ENCODE results near the gene SLC47A2.

Gene SLC47A2

DNA sequence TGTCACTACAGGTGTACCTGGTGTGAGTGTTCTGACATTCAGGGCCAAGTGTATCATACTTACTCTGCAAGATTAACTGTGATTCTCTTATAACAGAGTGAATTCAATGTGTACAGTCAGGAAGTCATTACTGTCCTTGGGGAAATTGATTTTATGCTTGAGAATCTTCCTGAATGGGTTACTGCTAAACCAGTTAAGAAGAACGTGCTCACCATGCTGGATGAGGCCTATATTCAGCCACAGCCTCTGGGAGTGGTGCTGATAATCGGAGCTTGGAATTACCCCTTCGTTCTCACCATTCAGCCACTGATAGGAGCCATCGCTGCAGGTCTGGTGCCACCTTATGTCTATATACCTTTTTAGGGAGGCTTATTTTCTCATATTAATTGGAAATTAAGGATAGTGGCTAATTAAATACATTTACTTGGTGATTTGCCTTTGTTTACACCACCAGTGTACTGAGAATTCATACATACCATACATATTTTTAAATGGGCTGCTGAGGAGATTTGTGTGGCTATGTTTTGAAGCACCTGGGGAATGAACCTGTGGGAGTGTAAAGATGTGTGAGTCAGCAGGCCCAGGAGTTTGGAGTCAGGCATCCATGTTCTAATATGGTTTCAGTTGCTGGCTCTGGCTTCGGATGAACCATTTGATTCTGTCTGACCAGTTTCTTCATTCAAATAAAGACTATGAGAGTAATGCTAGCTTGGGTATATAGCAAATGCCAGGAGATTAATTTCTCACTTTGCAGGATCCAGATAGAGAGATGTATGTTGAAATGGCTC, 64.7 kb downstream of the SLC47A2 start:
- TF ChIP-seq, protein P1, sequence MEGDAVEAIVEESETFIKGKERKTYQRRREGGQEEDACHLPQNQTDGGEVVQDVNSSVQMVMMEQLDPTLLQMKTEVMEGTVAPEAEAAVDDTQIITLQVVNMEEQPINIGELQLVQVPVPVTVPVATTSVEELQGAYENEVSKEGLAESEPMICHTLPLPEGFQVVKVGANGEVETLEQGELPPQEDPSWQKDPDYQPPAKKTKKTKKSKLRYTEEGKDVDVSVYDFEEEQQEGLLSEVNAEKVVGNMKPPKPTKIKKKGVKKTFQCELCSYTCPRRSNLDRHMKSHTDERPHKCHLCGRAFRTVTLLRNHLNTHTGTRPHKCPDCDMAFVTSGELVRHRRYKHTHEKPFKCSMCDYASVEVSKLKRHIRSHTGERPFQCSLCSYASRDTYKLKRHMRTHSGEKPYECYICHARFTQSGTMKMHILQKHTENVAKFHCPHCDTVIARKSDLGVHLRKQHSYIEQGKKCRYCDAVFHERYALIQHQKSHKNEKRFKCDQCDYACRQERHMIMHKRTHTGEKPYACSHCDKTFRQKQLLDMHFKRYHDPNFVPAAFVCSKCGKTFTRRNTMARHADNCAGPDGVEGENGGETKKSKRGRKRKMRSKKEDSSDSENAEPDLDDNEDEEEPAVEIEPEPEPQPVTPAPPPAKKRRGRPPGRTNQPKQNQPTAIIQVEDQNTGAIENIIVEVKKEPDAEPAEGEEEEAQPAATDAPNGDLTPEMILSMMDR (IDR thresholded peaks at IDR 0.05): no peak
- TF ChIP-seq ZFX (IDR thresholded peaks at IDR 0.05; ENCODE audit: borderline replicate concordance): no peak
- H3K27ac ChIP-seq: peak overlapping the region; percentile 98

DNA sequence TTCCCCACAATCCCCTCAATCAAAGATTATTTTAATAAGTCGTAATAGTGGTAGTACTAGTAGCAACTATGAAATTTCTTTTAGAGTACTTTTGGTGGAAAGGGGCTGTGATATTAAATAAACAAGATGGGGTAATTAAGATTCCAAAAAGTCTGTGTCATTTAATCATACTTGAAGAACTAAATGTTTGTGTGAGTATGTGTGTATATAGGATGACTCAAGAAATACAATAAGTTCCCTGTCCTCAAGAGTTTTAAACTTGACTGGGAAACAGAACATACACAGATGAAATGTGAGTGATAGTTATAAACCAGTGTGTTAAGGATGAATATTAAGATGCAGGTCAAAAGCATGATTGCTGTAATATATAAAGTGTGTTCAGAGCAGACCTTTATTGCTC, 65.6 kb downstream of the SLC47A2 start:
- H3K27ac ChIP-seq: peak overlapping the region; percentile 98
- TF ChIP-seq, protein P1 (IDR thresholded peaks at IDR 0.05): no peak
- no peak for TF ChIP-seq ZFX (IDR thresholded peaks at IDR 0.05; ENCODE audit: borderline replicate concordance)

DNA sequence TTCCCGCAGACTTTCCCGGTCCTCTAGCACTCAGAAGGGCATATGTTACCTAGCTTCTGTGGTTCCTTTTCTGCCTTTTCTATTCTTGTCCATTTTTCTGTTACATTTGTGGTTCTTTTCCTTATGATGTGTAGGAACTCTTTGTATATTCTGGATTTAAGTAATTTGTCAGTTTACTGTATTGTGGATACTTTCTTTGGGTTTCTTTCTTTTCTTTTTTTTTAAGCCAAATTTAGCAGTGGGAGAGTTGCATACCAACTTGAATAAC, 67.2 kb downstream of the SLC47A2 start:
- TF ChIP-seq, protein P1 (IDR thresholded peaks at IDR 0.05): no peak
- TF ChIP-seq ZFX (IDR thresholded peaks at IDR 0.05; ENCODE audit: borderline replicate concordance): no peak
- peak overlapping the region; percentile 98 for H3K27ac ChIP-seq

DNA sequence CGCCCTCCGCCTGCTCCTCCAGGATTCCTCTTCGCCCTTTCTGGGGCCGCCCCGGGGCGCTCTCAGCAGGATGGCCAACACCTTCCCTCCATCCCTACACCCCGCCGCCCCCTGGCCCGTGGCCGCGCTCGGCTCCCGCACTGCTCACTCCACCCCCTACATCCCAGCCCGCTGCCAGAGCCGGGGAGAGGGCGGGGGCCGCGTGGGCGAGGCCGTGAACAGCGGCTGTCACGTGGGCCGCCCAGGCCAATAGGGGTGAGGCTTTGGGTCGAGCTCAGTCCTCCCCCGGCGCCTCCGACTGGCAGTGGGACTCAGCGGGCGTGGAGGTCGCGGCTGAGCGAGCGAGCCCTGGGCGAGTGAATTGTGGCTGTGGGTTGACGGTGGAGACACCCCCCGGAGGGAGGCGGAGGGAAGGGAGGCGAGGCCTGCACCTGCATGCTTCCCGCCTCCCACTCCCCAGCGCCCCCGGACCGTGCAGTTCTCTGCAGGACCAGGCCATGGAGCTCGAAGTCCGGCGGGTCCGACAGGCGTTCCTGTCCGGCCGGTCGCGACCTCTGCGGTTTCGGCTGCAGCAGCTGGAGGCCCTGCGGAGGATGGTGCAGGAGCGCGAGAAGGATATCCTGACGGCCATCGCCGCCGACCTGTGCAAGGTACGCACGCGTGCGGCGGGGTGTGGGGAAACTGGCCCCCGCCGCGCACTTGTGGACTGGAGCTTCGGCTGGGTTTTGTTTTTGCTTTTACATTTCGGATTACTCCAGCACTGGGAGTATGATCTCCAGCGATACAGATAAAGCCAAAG, 67.7 kb downstream of the SLC47A2 start, which contains the start of gene ALDH3A2:
TSS of gene ALDH3A2 (plus strand) at position 277 of the 799 bp plus-strand sequence. CDS start at position 498, 221 bp downstream.
- no peak for TF ChIP-seq ZFX (IDR thresholded peaks at IDR 0.05; ENCODE audit: borderline replicate concordance)
- TF ChIP-seq, protein P1 (IDR thresholded peaks at IDR 0.05): peak; percentile 30
- peak within 1 kb of the TSS; percentile 98 for H3K27ac ChIP-seq

DNA sequence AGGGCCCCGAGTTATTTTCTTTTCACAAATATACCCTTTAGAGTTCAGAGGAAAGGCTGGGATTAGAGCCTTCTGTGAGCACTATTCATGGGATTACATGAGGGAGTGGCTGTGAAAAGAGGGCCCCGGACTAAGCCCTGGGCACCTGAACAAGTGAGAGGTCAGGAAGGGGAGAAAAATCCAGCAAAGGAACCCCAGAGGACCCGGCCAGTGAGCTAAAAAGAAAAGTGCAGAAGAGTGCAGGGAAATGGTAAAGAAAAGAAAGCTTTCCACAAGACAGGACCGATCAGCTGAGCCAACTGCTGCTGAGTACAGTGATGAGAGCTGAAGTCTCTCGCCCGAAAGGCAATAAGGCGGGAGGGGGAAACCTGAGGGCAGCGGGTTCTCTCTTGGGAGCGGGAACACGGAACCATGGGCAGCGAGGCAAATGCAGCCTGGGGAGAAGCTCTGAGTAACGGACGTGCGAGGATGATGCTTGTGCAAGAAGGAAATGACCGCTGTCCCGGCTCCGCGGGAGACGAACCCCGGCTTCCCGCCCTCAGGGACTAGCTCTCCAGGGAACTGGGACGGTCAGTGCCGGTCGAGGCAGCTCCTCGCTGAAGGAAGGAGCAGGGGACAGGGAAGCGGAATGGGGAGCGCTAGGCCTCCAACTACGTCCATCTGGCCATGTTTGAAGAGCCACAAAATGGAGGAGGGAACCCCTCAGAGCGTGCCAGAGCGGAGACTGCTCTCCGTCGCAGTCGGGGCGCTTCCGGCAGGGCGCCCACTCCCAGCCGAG, 68.5 kb downstream of the SLC47A2 start:
- TF ChIP-seq, protein P1 (IDR thresholded peaks at IDR 0.05): no peak
- TF ChIP-seq ZFX (IDR thresholded peaks at IDR 0.05; ENCODE audit: borderline replicate concordance): no peak
- peak overlapping the region; percentile 98 for H3K27ac ChIP-seq

DNA sequence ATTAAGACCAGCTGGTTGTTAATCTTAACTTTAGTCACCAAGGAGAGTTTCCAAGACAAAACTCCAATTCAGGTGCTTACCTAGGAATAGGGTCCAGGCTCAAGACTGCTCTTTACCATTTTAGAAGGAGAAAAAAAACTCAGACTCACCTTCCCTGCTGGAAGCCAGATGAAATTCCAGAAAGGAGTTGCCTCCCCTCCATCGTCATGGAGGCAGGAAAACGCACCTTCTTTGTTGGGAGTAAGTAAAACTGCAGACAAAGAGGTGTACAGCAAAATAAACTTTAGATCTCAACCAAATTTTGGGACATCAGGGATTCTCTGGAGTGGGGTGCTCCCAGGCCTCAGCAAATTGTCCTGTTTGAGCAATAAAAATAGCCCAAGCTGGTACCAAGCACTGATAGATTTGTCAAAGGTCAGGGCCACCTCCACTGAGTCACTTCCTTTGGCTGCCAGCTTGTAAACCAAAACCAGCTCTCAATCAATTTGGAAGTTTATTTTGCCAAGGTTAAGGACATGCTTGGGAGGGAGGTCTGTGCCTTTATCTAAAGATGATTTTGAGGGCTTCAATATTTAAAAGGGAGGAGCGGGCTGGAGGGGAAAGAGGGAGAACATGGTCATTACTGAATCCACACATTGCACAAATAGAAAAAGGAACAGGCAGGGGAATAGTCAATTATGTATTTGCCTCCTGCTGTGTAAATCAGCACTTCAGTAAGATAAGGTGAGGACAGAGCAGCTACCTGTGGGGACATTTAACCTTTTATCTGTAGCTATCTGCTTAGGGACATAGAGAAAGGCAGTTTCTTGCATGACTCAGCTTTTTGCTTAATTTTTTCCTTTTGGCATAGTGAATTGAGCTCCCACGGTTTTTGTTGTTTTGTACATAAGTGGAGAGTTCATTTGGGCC, 69.3 kb downstream of the SLC47A2 start:
- H3K27ac ChIP-seq: peak overlapping the region; percentile 98
- no peak for TF ChIP-seq ZFX (IDR thresholded peaks at IDR 0.05; ENCODE audit: borderline replicate concordance)
- TF ChIP-seq, protein P1 (IDR thresholded peaks at IDR 0.05): no peak
